WTC11 (cell line): ENCODE measurements around the gene USH1G.

Experiments
- CREB1 ChIP-seq: sonication (generic); formaldehyde crosslinking; IDR thresholded peaks from 2 replicates; pipeline ENCODE4 v1.8.0; 2023; ENCODE audit warnings: mild to moderate bottlenecking, missing genetic modification reagents
- ELF4 ChIP-seq: sonication (generic); formaldehyde crosslinking; IDR thresholded peaks from 2 replicates; pipeline ENCODE4 v1.8.1; 2022; ENCODE audit warnings: low read depth, mild to moderate bottlenecking, moderate library complexity, missing genetic modification reagents
- GABPB1 ChIP-seq: sonication (generic); formaldehyde crosslinking; IDR thresholded peaks from 2 replicates; pipeline ENCODE4 v1.8.1; 2023; ENCODE audit warnings: mild to moderate bottlenecking, missing genetic modification reagents
- TF ChIP-seq, protein P1 (sequence below): sonication (generic); formaldehyde crosslinking; IDR thresholded peaks from 2 replicates; pipeline ENCODE4 v1.8.0; 2023; ENCODE audit warnings: missing genetic modification reagents
- TF ChIP-seq, protein P2 (sequence below): sonication (generic); formaldehyde crosslinking; IDR thresholded peaks from 2 replicates; pipeline ENCODE4 v1.8.1; 2022; ENCODE audit warnings: mild to moderate bottlenecking, missing genetic modification reagents, moderate library complexity, borderline replicate concordance
- TF ChIP-seq, protein P3 (sequence below): sonication (generic); formaldehyde crosslinking; IDR thresholded peaks from 2 replicates; pipeline ENCODE4 v1.8.1; 2023; ENCODE audit warnings: mild to moderate bottlenecking, missing genetic modification reagents, moderate library complexity
- TF ChIP-seq, protein P4 (sequence below): fragments of 200-600 bp; IDR thresholded peaks from 2 replicates; pipeline ENCODE4 v1.8.0; 2022; ENCODE audit warnings: antibody characterized with exemption

- TF ChIP-seq GABPB1 (CRISPR knock-in tag), result no peak
- TF ChIP-seq, protein P1, sequence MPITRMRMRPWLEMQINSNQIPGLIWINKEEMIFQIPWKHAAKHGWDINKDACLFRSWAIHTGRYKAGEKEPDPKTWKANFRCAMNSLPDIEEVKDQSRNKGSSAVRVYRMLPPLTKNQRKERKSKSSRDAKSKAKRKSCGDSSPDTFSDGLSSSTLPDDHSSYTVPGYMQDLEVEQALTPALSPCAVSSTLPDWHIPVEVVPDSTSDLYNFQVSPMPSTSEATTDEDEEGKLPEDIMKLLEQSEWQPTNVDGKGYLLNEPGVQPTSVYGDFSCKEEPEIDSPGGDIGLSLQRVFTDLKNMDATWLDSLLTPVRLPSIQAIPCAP, result no peak
- TF ChIP-seq, protein P2, sequence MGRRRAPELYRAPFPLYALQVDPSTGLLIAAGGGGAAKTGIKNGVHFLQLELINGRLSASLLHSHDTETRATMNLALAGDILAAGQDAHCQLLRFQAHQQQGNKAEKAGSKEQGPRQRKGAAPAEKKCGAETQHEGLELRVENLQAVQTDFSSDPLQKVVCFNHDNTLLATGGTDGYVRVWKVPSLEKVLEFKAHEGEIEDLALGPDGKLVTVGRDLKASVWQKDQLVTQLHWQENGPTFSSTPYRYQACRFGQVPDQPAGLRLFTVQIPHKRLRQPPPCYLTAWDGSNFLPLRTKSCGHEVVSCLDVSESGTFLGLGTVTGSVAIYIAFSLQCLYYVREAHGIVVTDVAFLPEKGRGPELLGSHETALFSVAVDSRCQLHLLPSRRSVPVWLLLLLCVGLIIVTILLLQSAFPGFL (CRISPR knock-in tag), result no peak
- TF ChIP-seq, protein P3, sequence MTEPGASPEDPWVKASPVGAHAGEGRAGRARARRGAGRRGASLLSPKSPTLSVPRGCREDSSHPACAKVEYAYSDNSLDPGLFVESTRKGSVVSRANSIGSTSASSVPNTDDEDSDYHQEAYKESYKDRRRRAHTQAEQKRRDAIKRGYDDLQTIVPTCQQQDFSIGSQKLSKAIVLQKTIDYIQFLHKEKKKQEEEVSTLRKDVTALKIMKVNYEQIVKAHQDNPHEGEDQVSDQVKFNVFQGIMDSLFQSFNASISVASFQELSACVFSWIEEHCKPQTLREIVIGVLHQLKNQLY, result no peak
- no peak for TF ChIP-seq ELF4
- no peak for TF ChIP-seq CREB1 (CRISPR knock-in tag)
- TF ChIP-seq, protein P4, sequence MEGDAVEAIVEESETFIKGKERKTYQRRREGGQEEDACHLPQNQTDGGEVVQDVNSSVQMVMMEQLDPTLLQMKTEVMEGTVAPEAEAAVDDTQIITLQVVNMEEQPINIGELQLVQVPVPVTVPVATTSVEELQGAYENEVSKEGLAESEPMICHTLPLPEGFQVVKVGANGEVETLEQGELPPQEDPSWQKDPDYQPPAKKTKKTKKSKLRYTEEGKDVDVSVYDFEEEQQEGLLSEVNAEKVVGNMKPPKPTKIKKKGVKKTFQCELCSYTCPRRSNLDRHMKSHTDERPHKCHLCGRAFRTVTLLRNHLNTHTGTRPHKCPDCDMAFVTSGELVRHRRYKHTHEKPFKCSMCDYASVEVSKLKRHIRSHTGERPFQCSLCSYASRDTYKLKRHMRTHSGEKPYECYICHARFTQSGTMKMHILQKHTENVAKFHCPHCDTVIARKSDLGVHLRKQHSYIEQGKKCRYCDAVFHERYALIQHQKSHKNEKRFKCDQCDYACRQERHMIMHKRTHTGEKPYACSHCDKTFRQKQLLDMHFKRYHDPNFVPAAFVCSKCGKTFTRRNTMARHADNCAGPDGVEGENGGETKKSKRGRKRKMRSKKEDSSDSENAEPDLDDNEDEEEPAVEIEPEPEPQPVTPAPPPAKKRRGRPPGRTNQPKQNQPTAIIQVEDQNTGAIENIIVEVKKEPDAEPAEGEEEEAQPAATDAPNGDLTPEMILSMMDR, result no peak
Measured at GRCh38 chr17:74893936-74894671, 29.0 kb downstream of the USH1G start.
